ENCODE results near the gene MEIS3. TPM values are rescaled to one million over a fixed set of nuclear protein-coding genes. Genes with fewer than 3 reads are reported as not detected.
"Not testable (repeated sequence)": the region's sequence is repeated elsewhere in the genome, so short reads cannot be mapped to it uniquely, and the experiment has no call there.

MEIS3 gene
- total RNA-seq, 1 donor from 2014 or later: 11.3 TPM

GRCh38 chr19:47390533-47391488 is 28.5 kb downstream of the MEIS3 start:
- H3K36me3 ChIP-seq (ENCODE audit: control insufficient read depth, insufficient read depth, low read length): no peaks in the 10 kb centered on the region
- no peak for FAIRE-seq
- no peaks in the 10 kb centered on the region for H3K27me3 ChIP-seq (ENCODE audit: control insufficient read depth, insufficient read depth, low read length)
- no peak overlapping the region for H3K4me3 ChIP-seq (ENCODE audit: low read depth, low read length)
- no peak for DNase-seq (ENCODE audit: low read depth)
- TF ChIP-seq CTCF (IDR thresholded peaks at IDR 0.05; ENCODE audit: insufficient read depth, low read length, severe bottlenecking): no peak

- FAIRE-seq: no peak
- no peak for TF ChIP-seq CTCF (IDR thresholded peaks at IDR 0.05; ENCODE audit: insufficient read depth, low read length, severe bottlenecking)
- Histone ChIP-seq H3K36me3 (ENCODE audit: control insufficient read depth, insufficient read depth, low read length) (no peaks in the 10 kb centered on the region), H3K27me3 (ENCODE audit: control insufficient read depth, insufficient read depth, low read length) (no peaks in the 10 kb centered on the region), H3K4me3 (ENCODE audit: low read depth, low read length) (no peak overlapping the region)
- DNase-seq (ENCODE audit: low read depth): no peak
Observed at GRCh38 chr19:47389150-47389556, 30.2 kb downstream of the MEIS3 start.

GRCh38 chr19:47388721-47389120 is 30.6 kb downstream of the MEIS3 start:
- not testable (repeated sequence) for H3K36me3 ChIP-seq (ENCODE audit: control insufficient read depth, insufficient read depth, low read length); FAIRE-seq; H3K27me3 ChIP-seq (ENCODE audit: control insufficient read depth, insufficient read depth, low read length); H3K4me3 ChIP-seq (ENCODE audit: low read depth, low read length); DNase-seq (ENCODE audit: low read depth)

GRCh38 chr19:47387623-47388022 is 31.7 kb downstream of the MEIS3 start:
- H3K27me3 ChIP-seq (ENCODE audit: control insufficient read depth, insufficient read depth, low read length); H3K4me3 ChIP-seq (ENCODE audit: low read depth, low read length); H3K36me3 ChIP-seq (ENCODE audit: control insufficient read depth, insufficient read depth, low read length); FAIRE-seq; DNase-seq (ENCODE audit: low read depth): not testable (repeated sequence)

- H3K4me3 ChIP-seq (ENCODE audit: low read depth, low read length); H3K36me3 ChIP-seq (ENCODE audit: control insufficient read depth, insufficient read depth, low read length); DNase-seq (ENCODE audit: low read depth); FAIRE-seq; H3K27me3 ChIP-seq (ENCODE audit: control insufficient read depth, insufficient read depth, low read length): not testable (repeated sequence)
Observed at GRCh38 chr19:47386582-47386981, 32.7 kb downstream of the MEIS3 start.

- not testable (repeated sequence) for H3K4me3 ChIP-seq (ENCODE audit: low read depth, low read length); H3K27me3 ChIP-seq (ENCODE audit: control insufficient read depth, insufficient read depth, low read length); DNase-seq (ENCODE audit: low read depth); FAIRE-seq
- H3K36me3 ChIP-seq (ENCODE audit: control insufficient read depth, insufficient read depth, low read length): peaks cover 18% of the 10 kb centered on the region
Observed at GRCh38 chr19:47384533-47384932, 34.8 kb downstream of the MEIS3 start.

- DNase-seq (ENCODE audit: low read depth); FAIRE-seq; H3K27me3 ChIP-seq (ENCODE audit: control insufficient read depth, insufficient read depth, low read length); H3K4me3 ChIP-seq (ENCODE audit: low read depth, low read length): not testable (repeated sequence)
- H3K36me3 ChIP-seq (ENCODE audit: control insufficient read depth, insufficient read depth, low read length): peaks cover 18% of the 10 kb centered on the region
Observed at GRCh38 chr19:47383890-47384289, 35.4 kb downstream of the MEIS3 start.

GRCh38 chr19:47381653-47382279 is 37.6 kb downstream of the MEIS3 start:
- FAIRE-seq (no peak), DNase-seq (ENCODE audit: low read depth) (no peak)
- Histone ChIP-seq H3K4me3 (ENCODE audit: low read depth, low read length) (no peak overlapping the region), H3K36me3 (ENCODE audit: control insufficient read depth, insufficient read depth, low read length) (peaks cover 29% of the 10 kb centered on the region), H3K27me3 (ENCODE audit: control insufficient read depth, insufficient read depth, low read length) (no peaks in the 10 kb centered on the region)
- no peak for TF ChIP-seq CTCF (IDR thresholded peaks at IDR 0.05; ENCODE audit: insufficient read depth, low read length, severe bottlenecking)

All from bronchial epithelial cell (primary cell).